SK-N-MC (cell line): ENCODE data around the gene FRMD4A.

Experiments
- DNase-seq: peaks from one replicate; pipeline ENCODE4 v3.0.0-alpha.2; 2011; ENCODE audit warnings: low read depth, low spot score
- H3K27ac ChIP-seq: fragments of 200-600 bp; sonication (generic); 2 replicates; pipeline ENCODE4 v1.5.1; 2016; ENCODE audit warnings: mixed run types
- H3K36me3 ChIP-seq: fragments of 200-600 bp; sonication (generic); 2 replicates; pipeline ENCODE4 v1.6.1; 2017; ENCODE audit warnings: antibody characterized with exemption, low read length, mixed read lengths; ENCODE audit not compliant: insufficient read depth
- H3K4me3 ChIP-seq: fragments of 200-600 bp; sonication (generic); 2 replicates; pipeline ENCODE4 v1.5.1; 2016
- H3K9ac ChIP-seq: fragments of 200-600 bp; sonication (generic); 2 replicates; pipeline ENCODE4 v1.8.0; 2017; ENCODE audit warnings: mixed run types, mixed read lengths; ENCODE audit not compliant: insufficient read length
- H3K9me3 ChIP-seq: fragments of 200-600 bp; sonication (generic); 2 replicates; pipeline ENCODE4 v1.6.1; 2017; ENCODE audit warnings: low read depth, mild to moderate bottlenecking, antibody characterized with exemption, low read length, moderate library complexity, mixed read lengths
- EZH2 ChIP-seq: fragments of 200-600 bp; sonication (generic); IDR thresholded peaks from one replicate; pipeline ENCODE4 v1.6.1; 2017; ENCODE audit warnings: antibody characterized with exemption
- FOXP2 ChIP-seq: optimal IDR thresholded peaks from 2 replicates; pipeline ENCODE3; 2011; ENCODE audit warnings: mild to moderate bottlenecking, moderate library complexity; ENCODE audit not compliant: insufficient read depth; ENCODE audit errors: extremely low read length, control extremely low read depth
- POLR2AphosphoS5 ChIP-seq: IDR thresholded peaks from 2 replicates; pipeline ENCODE4 v1.6.1; 2012; ENCODE audit warnings: mild to moderate bottlenecking, low read depth, low read length, borderline replicate concordance

FRMD4A gene

GRCh38 chr10:14294347-14295059 lies 36.2 kb downstream of the FRMD4A start:
- Histone ChIP-seq H3K9me3 (no peaks in the 10 kb centered on the region), H3K9ac (no peak overlapping the region), H3K27ac (no peak overlapping the region), H3K4me3 (no peak overlapping the region), H3K36me3 (no peaks in the 10 kb centered on the region)
- no peak for DNase-seq
- TF ChIP-seq FOXP2 (no peak), POLR2AphosphoS5 (no peak), EZH2 (no peak)

GRCh38 chr10:14293526-14293925 lies 37.2 kb downstream of the FRMD4A start:
- Histone ChIP-seq H3K4me3 (no peak overlapping the region), H3K9me3 (no peaks in the 10 kb centered on the region), H3K36me3 (no peaks in the 10 kb centered on the region), H3K27ac (no peak overlapping the region), H3K9ac (no peak overlapping the region)
- no peak for DNase-seq
- TF ChIP-seq POLR2AphosphoS5 = no peak
- TF ChIP-seq FOXP2 = no peak
- TF ChIP-seq EZH2 = no peak

GRCh38 chr10:14291296-14291695 lies 39.4 kb downstream of the FRMD4A start:
- TF ChIP-seq FOXP2 (no peak), POLR2AphosphoS5 (no peak), EZH2 (no peak)
- DNase-seq = no peak
- H3K9me3 ChIP-seq = no peaks in the 10 kb centered on the region
- no peak overlapping the region for H3K27ac ChIP-seq
- H3K4me3 ChIP-seq = no peak overlapping the region
- H3K36me3 ChIP-seq = no peaks in the 10 kb centered on the region
- H3K9ac ChIP-seq = no peak overlapping the region

GRCh38 chr10:14285941-14286560 lies 44.7 kb downstream of the FRMD4A start:
- Histone ChIP-seq H3K9ac (no peak overlapping the region), H3K36me3 (no peaks in the 10 kb centered on the region), H3K27ac (no peak overlapping the region), H3K9me3 (no peaks in the 10 kb centered on the region), H3K4me3 (no peak overlapping the region)
- TF ChIP-seq EZH2 (no peak), FOXP2 (no peak), POLR2AphosphoS5 (no peak)
- DNase-seq = no peak

GRCh38 chr10:14282276-14282675 lies 48.4 kb downstream of the FRMD4A start:
- Histone ChIP-seq H3K9me3 (no peaks in the 10 kb centered on the region), H3K27ac (no peak overlapping the region), H3K4me3 (no peak overlapping the region), H3K9ac (no peak overlapping the region), H3K36me3 (no peaks in the 10 kb centered on the region)
- DNase-seq = no peak
- TF ChIP-seq EZH2 (no peak), FOXP2 (no peak), POLR2AphosphoS5 (no peak)

- DNase-seq = no peak
- Histone ChIP-seq H3K36me3 (no peaks in the 10 kb centered on the region), H3K27ac (no peak overlapping the region), H3K9me3 (no peaks in the 10 kb centered on the region), H3K9ac (no peak overlapping the region), H3K4me3 (no peak overlapping the region)
- TF ChIP-seq FOXP2 (no peak), POLR2AphosphoS5 (no peak), EZH2 (no peak)
Observed at GRCh38 chr10:14278533-14278932, 52.2 kb downstream of the FRMD4A start.

- Histone ChIP-seq H3K27ac (no peak overlapping the region), H3K36me3 (no peaks in the 10 kb centered on the region), H3K4me3 (no peak overlapping the region), H3K9me3 (no peaks in the 10 kb centered on the region), H3K9ac (no peak overlapping the region)
- TF ChIP-seq EZH2 = no peak
- TF ChIP-seq POLR2AphosphoS5 = no peak
- TF ChIP-seq FOXP2 = no peak
- DNase-seq = no peak
Observed at GRCh38 chr10:14276210-14276609, 54.5 kb downstream of the FRMD4A start.

GRCh38 chr10:14271621-14272020 lies 59.1 kb downstream of the FRMD4A start:
- no peak overlapping the region for H3K4me3 ChIP-seq
- no peak for DNase-seq
- H3K36me3 ChIP-seq = no peaks in the 10 kb centered on the region
- no peak overlapping the region for H3K9ac ChIP-seq
- TF ChIP-seq EZH2 = no peak
- no peak for TF ChIP-seq POLR2AphosphoS5
- TF ChIP-seq FOXP2 = no peak
- H3K27ac ChIP-seq = no peak overlapping the region
- H3K9me3 ChIP-seq = no peaks in the 10 kb centered on the region
